ENCODE data around the gene ARAP2.

The ARAP2 gene

DNA sequence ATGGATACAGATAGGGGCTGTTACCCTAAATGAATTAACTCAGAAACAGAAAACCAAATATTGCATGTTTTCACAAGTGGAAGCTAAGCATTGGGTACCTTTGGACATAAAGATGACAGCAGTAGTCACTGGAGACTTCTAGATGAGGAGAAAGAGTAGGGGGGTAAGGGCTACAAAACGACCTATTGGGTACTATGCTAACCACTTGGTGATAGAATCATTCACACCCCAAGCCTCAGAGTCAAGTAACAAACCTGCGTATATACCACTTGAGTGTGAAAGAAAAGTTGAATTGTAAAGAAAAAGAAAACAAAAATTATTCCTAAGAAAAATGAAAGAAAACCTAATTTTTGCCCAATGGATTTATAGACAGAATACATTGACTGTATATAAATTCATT lies 7.7 kb upstream of the ARAP2 start:
- H3K27me3 ChIP-seq (ENCODE audit: control insufficient read depth, insufficient read depth, low read length) = no peaks in the 10 kb centered on the region
- no peak overlapping the region for H3K4me3 ChIP-seq (ENCODE audit: low read length)
- H3K36me3 ChIP-seq (ENCODE audit: control insufficient read depth, insufficient read depth, low read length) = no peaks in the 10 kb centered on the region
- no peak overlapping the region for H3K27ac ChIP-seq (ENCODE audit: low read depth, low read length)
- no peaks in the 10 kb centered on the region for H3K4me1 ChIP-seq (ENCODE audit: control insufficient read depth, insufficient read depth, low read length)
- no peak overlapping the region for H3K9ac ChIP-seq (ENCODE audit: low read length)

DNA sequence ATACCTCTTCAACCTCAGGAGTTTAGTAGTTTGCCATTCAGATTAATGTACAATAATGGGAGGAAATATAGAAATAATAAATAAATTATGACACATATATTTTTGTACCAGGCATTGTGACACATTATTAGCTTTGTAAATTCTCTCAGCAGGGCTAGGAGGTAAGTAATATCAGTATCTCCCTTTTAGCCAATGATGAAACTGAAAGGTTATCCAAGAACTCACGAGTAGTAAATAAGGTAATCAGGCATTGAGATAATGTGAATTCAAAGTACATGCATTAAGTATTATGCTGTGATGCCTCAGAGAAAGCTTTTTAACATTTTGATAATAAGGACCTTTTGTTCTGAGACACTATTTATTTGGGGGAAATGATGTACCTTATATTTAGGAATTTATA lies 5.3 kb upstream of the ARAP2 start:
- Histone ChIP-seq H3K4me1 (ENCODE audit: control insufficient read depth, insufficient read depth, low read length) (no peaks in the 10 kb centered on the region), H3K27me3 (ENCODE audit: control insufficient read depth, insufficient read depth, low read length) (no peaks in the 10 kb centered on the region), H3K36me3 (ENCODE audit: control insufficient read depth, insufficient read depth, low read length) (no peaks in the 10 kb centered on the region), H3K4me3 (ENCODE audit: low read length) (no peak overlapping the region), H3K27ac (ENCODE audit: low read depth, low read length) (no peak overlapping the region), H3K9ac (ENCODE audit: low read length) (no peak overlapping the region)

DNA sequence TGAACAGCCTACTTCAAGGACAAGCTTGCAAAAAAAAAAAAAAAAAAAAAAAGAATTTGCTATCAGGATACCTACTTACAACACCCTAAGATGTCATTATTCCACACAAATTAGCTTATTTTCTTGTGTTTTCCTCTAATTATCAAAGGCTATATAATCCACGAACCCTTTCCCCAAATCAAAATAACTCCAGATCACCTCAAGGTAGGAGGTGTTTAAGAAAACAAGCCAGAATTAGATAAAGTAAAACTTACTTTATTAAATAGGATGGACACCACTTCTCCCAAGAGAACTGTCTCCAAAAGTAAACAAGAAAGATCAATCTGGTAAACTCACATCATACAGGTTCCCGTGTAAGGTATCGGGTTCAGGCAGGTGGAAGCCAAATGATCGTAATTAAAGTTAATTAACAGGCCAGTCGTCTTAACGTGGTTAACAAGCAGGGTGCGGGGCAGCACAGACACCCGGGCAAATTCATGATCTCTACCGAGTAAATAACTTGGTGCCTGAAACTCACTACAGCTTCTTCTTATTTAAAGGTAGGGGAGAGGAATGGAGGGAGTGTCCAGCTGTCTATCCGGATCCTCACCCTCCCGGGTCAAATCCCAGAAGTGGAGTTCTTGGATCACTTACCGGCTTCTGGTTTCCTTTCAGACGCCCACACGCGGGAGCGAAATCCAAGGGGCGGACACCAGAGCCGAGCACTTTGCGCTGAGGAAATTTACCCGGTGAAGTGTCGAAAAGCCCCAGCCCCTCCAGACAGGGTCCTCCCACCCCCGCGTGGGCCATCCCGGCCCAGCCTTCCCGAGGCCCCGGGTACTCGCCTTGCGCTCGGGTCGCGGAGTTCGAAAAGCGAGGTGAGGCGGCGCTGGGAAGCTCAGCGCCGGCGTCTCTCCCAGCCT lies 708 bp downstream of the ARAP2 start:
- Histone ChIP-seq H3K36me3 (ENCODE audit: control insufficient read depth, insufficient read depth, low read length) (no peaks in the 10 kb centered on the region), H3K27ac (ENCODE audit: low read depth, low read length) (peak overlapping the region; percentile 70), H3K4me3 (ENCODE audit: low read length) (peak overlapping the region; percentile 69), H3K4me1 (ENCODE audit: control insufficient read depth, insufficient read depth, low read length) (no peaks in the 10 kb centered on the region), H3K27me3 (ENCODE audit: control insufficient read depth, insufficient read depth, low read length) (no peaks in the 10 kb centered on the region), H3K9ac (ENCODE audit: low read length) (peak overlapping the region; percentile 1)

DNA sequence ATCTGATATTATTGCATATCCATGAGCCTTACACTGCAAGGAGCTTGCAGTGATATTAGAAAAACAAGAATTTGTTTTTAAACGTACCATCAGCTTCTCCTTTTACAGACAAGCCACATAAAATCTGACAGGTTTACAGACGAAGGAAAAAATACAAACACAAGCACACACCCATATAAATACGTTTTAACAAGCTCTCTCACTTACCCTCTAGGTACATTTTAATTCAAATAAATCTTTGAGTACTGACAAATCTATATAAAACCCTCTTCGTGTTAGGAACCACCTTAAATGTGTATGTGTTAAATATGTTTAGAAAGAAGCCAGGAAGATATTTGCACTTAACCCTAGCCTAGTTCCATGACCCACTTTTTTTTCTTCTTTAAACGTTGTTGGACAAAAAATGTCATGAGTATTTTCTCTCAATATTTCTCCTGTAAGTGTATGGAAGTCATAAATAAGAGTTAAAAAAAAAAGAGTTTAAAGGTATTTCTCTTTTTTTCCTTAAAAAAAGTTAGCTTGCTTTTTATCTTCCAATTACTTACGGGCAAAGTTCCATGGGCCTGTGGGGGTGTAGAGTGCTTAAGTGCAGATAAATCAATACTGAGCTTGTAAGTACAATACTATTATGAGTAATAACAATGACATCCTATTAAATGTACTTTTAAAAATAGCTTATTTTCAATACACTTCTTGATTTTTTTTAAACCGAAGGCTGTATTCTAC lies 1.5 kb downstream of the ARAP2 start:
- H3K27ac ChIP-seq (ENCODE audit: low read depth, low read length) = no peak overlapping the region
- no peaks in the 10 kb centered on the region for H3K27me3 ChIP-seq (ENCODE audit: control insufficient read depth, insufficient read depth, low read length)
- H3K9ac ChIP-seq (ENCODE audit: low read length) = no peak overlapping the region
- H3K4me3 ChIP-seq (ENCODE audit: low read length) = peak overlapping the region; percentile 69
- no peaks in the 10 kb centered on the region for H3K4me1 ChIP-seq (ENCODE audit: control insufficient read depth, insufficient read depth, low read length)
- no peaks in the 10 kb centered on the region for H3K36me3 ChIP-seq (ENCODE audit: control insufficient read depth, insufficient read depth, low read length)

DNA sequence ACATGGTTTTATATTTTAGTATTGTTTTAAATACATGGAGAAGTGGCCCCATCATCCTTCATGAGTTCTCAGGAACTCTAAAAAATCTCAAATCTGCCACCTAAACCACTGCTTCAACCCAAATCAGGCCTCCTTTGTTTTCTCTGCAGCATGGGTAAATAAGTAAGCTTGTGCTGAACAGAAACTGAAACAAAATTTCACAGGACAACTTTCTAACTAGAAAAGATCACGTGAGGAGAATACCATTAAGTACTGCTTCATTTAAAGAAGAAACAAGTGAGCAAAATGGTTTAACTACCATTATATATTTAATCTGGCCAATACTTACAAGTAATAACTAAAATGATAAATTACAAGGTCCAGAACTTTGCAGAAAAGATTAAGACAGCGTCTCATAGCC lies 2.5 kb downstream of the ARAP2 start:
- Histone ChIP-seq H3K27ac (ENCODE audit: low read depth, low read length) (no peak overlapping the region), H3K36me3 (ENCODE audit: control insufficient read depth, insufficient read depth, low read length) (no peaks in the 10 kb centered on the region), H3K9ac (ENCODE audit: low read length) (no peak overlapping the region), H3K27me3 (ENCODE audit: control insufficient read depth, insufficient read depth, low read length) (no peaks in the 10 kb centered on the region), H3K4me1 (ENCODE audit: control insufficient read depth, insufficient read depth, low read length) (no peaks in the 10 kb centered on the region), H3K4me3 (ENCODE audit: low read length) (peak overlapping the region; percentile 48)

DNA sequence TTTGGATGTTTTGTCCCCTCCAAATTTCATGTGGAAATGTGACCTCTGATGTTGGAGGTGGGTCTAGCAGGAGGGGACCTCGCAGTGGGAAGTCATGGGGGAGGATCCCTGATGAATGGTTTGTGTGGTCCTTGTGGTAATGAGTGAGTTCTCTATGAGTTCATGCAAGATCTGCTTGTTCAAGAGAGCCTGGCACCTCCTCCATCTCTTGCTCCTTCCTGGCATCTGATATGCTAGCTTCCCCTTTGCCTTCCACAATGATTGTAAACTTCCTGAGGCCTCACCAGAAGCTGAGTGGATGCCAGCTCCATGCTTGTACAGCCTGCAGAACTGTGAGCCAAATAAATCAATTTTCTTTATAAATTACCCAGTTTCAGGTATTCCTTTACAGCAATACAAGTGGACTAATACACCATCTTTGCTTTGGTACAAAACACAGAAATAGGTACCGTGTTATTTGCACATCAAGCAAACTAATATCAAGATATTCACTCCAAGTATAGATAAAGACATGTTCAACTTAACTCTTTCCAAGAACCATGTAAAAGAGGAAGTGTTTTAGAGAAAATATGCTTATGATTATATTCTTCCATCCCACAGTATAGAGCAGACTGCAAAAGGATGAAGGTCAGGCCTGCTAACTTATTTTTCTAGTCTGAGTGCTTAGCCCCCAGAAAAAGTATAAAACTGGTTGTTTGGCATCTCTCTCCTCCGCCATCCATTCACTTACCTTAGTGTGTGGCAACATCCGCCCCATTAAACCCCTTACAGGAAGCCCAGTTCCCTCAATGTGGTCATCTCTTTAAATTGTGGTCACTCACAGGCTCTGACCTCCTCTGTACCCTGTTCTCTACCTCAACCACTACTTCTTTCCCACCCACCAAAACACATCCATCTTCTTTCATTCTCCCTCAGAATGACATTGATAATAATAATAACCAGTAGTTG lies 6.7 kb downstream of the ARAP2 start:
- H3K4me1 ChIP-seq (ENCODE audit: control insufficient read depth, insufficient read depth, low read length) = no peaks in the 10 kb centered on the region
- H3K9ac ChIP-seq (ENCODE audit: low read length) = no peak overlapping the region
- no peaks in the 10 kb centered on the region for H3K36me3 ChIP-seq (ENCODE audit: control insufficient read depth, insufficient read depth, low read length)
- H3K27me3 ChIP-seq (ENCODE audit: control insufficient read depth, insufficient read depth, low read length) = no peaks in the 10 kb centered on the region
- no peak overlapping the region for H3K4me3 ChIP-seq (ENCODE audit: low read length)
- H3K27ac ChIP-seq (ENCODE audit: low read depth, low read length) = no peak overlapping the region

DNA sequence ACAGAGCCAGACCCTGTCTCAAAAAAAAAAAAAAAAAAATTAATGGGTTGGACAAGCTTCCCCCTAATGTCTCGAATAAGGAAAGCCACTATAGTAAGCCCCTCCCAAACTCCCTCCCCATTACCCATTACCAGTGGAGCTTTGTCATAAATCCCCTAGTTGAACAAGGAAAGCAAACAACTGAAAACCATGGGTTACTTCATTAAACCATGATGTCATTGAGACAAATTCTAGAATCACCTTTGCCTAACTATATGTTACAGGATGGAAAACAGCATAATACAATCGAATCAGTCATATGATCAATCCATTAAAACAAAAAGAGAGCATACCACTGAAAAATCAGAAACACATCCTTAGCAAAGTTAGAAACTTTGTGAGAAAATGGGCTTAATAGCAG lies 8.2 kb downstream of the ARAP2 start:
- H3K9ac ChIP-seq (ENCODE audit: low read length) = no peak overlapping the region

DNA sequence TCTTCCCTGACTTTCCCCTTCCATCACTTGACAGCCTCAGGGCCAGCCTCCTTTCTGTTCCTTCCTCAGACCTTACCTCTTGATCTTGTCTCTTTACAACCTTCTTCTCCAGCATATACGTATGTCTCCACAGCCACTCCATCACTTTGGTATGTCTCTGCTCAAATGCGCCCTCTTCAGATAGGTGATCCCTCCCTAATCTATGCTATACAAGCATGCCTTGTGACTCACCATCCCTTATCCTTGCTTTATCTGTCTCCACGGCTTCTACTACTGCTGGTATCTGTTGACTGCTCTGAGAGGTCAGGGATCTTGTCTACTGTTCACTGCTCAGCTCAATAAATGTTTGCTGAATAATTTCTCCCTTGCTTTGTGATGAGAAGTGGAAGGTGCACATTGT lies 9.0 kb downstream of the ARAP2 start:
- Histone ChIP-seq H3K27me3 (ENCODE audit: control insufficient read depth, insufficient read depth, low read length) (no peaks in the 10 kb centered on the region), H3K9ac (ENCODE audit: low read length) (no peak overlapping the region), H3K36me3 (ENCODE audit: control insufficient read depth, insufficient read depth, low read length) (no peaks in the 10 kb centered on the region), H3K4me3 (ENCODE audit: low read length) (no peak overlapping the region), H3K4me1 (ENCODE audit: control insufficient read depth, insufficient read depth, low read length) (no peaks in the 10 kb centered on the region), H3K27ac (ENCODE audit: low read depth, low read length) (no peak overlapping the region)

More for the DNA sequence above, 8.2 kb downstream of the ARAP2 start:
- Histone ChIP-seq H3K4me3 (ENCODE audit: low read length) (no peak overlapping the region), H3K4me1 (ENCODE audit: control insufficient read depth, insufficient read depth, low read length) (no peaks in the 10 kb centered on the region), H3K27me3 (ENCODE audit: control insufficient read depth, insufficient read depth, low read length) (no peaks in the 10 kb centered on the region), H3K27ac (ENCODE audit: low read depth, low read length) (no peak overlapping the region), H3K36me3 (ENCODE audit: control insufficient read depth, insufficient read depth, low read length) (no peaks in the 10 kb centered on the region)

DNA sequence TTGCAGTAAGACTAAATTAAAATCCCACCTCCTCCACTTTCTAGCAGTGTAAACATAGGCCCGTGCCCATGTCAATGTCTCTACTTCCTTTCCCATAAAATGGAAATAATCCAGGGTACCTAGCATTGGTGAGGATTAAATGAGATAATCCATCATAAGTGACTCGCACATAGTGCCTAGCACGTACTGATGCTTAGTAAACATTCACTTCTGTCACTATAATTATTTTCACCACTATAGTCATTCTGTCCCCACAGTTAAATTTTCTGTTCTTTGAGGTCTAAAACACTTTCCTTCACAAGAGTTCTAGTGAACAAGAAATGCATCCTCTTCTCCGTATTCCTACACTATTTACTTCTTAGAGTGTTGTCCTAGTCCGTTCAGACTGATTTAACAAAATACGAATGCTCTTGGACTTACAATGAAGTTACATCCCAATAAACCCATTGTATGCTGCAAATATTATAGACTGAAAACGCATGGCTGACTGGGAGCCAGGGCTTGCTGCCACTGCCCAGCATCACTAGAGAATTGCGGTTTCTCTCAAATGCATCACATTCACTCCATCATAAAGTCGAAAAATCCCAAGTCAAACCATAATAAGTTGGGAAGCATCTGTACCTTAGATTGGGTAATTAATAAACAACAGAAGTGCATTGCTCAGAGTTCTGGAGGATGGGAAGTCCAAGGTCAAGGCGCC lies 10.6 kb downstream of the ARAP2 start:
- Histone ChIP-seq H3K4me3 (ENCODE audit: low read length) (no peak overlapping the region), H3K9ac (ENCODE audit: low read length) (no peak overlapping the region), H3K36me3 (ENCODE audit: control insufficient read depth, insufficient read depth, low read length) (no peaks in the 10 kb centered on the region), H3K27ac (ENCODE audit: low read depth, low read length) (no peak overlapping the region), H3K4me1 (ENCODE audit: control insufficient read depth, insufficient read depth, low read length) (no peaks in the 10 kb centered on the region), H3K27me3 (ENCODE audit: control insufficient read depth, insufficient read depth, low read length) (no peaks in the 10 kb centered on the region)

DNA sequence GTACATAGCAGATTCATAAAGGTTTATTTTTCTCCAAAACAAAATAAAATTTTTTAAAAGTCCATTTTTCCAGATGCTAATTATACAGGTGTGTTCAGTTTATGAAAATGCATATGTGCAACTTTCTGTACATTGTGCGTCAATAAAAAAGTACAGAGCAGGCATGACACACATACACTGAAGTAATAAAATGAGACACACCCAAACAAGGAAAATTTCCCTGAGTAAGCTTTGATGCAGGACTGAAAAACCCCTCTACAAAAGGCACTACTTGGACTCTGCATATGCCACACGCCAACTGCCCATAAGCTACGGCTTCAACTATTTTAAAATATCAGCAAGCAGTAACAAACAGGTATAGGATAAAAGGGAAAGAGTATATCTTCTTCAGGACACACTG lies 13.8 kb downstream of the ARAP2 start:
- no peak overlapping the region for H3K9ac ChIP-seq (ENCODE audit: low read length)

DNA sequence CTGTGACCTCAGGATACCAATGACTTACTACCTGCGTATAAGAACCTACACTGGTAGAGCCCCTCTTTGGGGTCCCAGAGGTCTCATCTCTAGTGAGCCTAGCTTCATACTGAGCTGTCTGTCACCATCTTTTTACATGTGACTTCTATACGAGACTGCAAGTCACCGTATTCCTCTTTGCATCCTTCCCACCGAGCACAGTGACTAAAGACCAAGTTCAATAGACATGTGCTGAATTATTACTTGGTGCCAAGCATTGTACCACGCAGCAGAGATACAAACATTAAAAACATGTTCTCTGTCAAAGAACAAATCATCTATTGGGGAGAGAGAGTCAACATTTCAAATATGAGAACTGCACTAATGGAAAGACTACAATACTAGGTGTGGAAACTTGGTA lies 16.4 kb downstream of the ARAP2 start:
- Histone ChIP-seq H3K4me1 (ENCODE audit: control insufficient read depth, insufficient read depth, low read length) (no peaks in the 10 kb centered on the region), H3K9ac (ENCODE audit: low read length) (no peak overlapping the region), H3K27ac (ENCODE audit: low read depth, low read length) (no peak overlapping the region), H3K36me3 (ENCODE audit: control insufficient read depth, insufficient read depth, low read length) (no peaks in the 10 kb centered on the region), H3K27me3 (ENCODE audit: control insufficient read depth, insufficient read depth, low read length) (no peaks in the 10 kb centered on the region), H3K4me3 (ENCODE audit: low read length) (no peak overlapping the region)

More for the DNA sequence above, 13.8 kb downstream of the ARAP2 start:
- Histone ChIP-seq H3K27ac (ENCODE audit: low read depth, low read length) (no peak overlapping the region), H3K4me3 (ENCODE audit: low read length) (no peak overlapping the region), H3K4me1 (ENCODE audit: control insufficient read depth, insufficient read depth, low read length) (no peaks in the 10 kb centered on the region), H3K27me3 (ENCODE audit: control insufficient read depth, insufficient read depth, low read length) (no peaks in the 10 kb centered on the region), H3K36me3 (ENCODE audit: control insufficient read depth, insufficient read depth, low read length) (no peaks in the 10 kb centered on the region)
